Measurements from ENCODE around the gene PLK3.
"Not testable (repeated sequence)": the region's sequence is repeated elsewhere in the genome, so short reads cannot be mapped to it uniquely, and the experiment has no call there.

Gene PLK3

DNA sequence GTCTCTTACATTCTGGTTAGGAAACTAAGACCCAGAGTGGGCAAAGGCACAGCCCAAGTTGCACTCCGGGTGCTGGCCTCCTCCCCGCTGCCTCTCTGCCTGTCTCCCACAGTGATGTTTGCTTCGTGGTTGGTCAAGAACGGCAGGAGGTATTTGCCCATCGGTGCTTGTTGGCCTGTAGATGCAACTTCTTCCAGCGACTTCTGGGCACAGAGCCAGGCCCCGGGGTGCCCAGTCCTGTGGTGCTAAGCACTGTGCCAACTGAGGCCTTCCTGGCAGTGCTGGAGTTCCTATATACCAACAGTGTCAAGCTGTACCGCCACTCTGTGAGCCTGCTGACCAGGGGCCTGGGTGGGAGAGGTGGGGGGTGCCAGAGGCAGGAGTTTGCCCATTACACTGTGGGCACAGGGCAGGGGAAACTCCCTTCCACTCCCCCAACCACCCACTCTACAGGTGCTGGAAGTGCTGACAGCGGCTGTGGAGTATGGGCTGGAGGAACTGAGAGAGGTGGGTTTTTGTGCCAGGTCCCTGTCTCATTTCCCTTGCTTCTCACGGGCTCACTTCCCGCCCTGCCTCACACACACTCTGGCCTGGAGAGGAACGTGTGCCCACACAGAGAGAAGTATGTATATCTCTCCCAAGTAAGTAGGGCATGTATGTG is 10.1 kb downstream of the PLK3 start:
- peak; percentile 63 for DNase-seq

DNA sequence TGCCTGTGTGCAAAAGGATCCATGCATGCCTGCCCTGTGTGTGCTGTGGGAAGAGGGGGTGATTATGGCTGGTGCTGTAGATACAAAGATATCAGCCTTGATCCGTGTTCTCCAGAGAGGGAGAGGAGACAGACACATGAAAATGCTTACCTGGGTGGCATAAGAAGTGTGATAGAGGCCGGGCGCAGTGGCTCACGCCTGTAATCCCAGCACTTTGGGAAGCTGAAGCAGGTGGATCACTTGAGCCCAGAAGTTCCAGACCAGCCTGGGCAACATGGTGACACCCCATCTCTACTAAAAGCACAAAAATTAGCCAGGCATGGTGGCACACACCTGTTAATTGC is 10.6 kb downstream of the PLK3 start:
- not testable (repeated sequence) for DNase-seq

DNA sequence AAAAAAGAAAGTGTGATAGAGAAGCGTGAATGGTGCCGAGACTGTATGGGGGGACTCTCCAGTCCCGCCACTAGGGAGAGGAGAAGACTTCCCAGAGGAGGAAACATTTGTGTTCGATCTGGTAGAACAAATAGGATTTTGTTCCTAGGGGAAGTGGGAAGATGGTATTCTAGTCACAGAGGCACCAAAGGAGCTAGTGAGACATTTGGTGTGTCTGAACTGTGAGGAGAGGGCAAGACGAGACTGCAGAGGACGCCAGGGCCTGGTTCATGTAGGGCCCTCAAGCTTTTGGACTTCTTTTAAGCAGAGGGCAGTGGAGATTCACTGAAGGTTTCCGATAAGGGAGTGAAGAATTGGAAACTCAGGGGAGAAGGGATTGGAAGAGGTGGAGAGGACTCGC is 11.1 kb downstream of the PLK3 start:
- no peak for DNase-seq

DNA sequence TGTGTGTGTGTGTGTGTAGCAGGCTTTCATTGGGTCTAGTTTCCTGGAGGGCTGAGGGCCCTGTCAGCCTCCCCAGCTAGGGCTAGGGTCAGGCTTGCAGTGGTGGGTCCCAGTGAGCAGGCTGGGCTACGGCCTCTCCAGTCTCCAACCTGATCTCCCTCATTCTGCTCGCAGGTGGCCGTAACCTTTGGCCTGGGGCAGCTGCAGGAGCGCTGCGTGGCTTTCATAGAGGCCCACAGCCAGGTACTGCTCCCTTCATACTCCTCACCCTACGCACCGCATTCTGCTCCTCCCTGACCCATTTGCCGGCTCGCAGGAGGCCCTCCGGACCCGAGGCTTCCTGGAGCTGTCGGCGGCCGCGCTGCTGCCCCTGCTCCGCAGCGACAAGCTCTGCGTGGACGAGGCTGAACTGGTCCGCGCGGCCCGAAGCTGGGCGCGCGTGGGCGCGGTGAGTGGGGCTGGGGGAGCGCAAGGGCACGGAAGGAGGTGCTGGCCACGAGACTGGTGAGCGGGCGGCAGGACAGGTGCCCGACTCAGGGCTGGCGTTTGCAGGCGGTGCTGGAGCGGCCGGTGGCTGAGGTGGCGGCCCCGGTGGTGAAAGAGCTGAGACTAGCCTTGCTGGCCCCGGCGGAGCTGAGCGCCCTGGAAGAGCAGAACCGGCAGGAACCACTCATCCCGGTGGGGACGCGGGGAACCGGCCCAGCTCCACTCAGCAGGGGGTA is 12.8 kb downstream of the PLK3 start:
- no peak for DNase-seq

DNA sequence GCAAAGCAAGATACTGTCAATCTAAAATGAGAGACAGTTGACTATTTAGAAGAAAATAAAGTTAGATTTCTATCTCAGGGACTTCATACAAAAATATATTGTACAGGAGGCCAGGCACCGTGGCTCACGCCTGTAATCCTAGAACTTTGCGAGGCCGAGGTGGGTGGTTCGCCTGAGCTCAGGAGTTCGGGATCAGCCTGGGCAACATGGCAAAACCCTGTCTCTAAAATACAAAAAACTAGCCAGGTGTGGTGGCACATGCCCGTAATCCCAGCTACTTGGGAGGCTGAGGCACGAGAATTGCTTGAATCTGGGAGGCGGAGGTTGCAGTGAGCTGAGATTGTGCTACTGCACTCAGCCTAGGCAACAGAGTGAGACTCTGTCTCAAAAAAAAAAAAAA is 15.7 kb downstream of the PLK3 start:
- not testable (repeated sequence) for DNase-seq

DNA sequence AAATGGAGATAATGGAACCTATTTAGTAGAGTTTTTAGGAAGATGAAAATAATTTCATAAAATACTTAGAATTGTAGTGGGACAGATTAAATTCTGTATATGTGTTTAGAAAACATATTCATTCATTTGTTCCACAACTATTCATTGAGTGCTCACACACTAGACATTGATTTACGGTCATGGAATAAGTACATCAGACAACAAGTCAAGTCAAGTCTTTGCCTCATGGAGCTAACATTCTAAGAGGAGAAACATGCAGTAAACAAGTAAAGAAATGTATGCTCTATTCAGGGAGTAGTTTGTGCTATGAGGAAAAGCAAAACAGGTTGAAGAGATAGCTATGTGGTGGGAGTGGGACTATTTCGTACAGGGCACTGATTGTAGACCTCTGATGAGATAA is 17.1 kb downstream of the PLK3 start:
- no peak for DNase-seq

DNA sequence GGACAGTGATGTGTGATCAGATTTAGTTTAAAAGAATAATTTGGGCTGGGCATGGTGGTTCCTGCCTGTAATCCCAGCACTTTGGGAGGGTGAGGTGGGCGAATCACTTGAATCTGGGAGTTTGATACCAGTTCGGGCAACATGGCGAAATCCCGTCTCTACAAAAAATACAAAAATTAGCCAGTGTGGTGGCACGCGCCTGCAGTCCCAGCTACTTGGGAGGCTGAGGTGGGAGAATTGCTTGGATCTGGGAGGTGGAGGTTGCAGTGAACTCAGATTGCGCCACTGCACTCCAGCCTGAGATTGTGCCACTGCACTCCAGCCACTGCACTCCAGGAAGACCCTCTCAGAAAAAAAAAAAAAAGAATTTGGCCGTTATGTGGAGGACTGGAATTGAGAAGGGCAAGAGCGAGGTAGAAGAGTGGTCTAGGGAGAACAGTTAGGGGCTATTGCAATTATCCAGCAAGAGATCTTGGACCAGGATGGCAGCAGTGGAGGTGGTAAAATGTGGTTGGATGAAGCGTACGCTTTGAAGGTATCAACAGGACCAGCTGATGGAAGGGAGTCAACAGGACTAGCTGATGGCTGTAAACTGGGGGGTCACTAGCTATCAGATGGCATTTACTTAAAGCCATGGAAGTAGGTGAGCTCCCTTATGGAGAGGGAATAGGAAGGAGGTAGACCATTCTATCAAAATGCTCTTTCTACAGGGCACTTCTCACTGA is 17.8 kb downstream of the PLK3 start:
- DNase-seq: no peak

DNA sequence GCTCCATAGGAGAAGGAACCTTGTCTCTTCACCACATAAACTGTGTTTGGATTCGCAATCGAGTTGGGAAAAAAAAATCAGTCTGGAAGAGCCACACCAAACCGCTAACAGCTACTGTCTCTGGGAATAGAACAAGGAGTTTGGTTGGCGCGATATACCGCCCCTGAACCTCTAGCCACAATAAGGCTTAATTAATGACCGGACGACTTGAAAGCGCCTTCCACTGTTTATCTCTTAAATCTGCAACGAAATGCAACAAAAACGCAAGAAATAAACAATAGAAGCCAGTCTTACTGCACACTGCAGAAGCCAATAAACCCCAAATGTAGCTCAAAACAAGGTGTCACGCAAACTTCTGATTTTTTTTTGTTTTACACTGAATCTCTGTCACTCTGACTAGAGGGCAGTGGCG is 19.0 kb downstream of the PLK3 start:
- DNase-seq: no peak

DNA sequence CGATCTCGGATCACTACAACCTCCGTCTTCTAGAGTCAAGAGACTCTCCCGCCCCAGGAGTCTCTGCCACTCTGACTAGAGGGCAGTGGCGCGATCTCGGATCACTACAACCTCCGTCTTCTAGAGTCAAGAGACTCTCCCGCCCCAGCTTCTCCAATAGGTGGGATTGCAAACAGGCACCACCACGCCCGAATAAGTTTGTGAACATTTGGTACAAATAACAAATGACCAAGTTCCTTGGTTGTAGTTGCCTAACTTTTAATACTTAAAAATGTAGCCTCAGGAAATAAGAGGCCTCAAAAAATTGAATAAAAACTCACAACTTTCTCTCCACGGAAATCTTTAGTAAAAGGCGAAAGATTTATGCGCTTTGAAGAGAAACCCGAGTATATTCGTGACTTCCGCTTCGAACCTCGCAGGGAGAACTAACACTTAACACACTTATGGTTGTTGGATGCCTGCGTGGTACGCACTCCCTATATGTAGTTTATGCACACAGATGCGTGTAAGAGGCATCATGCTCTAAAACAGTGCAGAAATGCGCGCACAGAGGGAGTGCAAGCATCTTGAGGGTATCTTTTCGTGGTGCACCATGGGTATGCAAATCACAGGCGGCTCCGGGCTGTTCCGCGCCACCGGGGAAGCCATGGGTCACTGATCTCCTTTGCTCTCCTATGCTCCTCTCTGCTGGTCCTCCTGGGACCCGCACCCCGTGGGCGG is 19.6 kb downstream of the PLK3 start:
- DNase-seq: peak; percentile 97

DNA sequence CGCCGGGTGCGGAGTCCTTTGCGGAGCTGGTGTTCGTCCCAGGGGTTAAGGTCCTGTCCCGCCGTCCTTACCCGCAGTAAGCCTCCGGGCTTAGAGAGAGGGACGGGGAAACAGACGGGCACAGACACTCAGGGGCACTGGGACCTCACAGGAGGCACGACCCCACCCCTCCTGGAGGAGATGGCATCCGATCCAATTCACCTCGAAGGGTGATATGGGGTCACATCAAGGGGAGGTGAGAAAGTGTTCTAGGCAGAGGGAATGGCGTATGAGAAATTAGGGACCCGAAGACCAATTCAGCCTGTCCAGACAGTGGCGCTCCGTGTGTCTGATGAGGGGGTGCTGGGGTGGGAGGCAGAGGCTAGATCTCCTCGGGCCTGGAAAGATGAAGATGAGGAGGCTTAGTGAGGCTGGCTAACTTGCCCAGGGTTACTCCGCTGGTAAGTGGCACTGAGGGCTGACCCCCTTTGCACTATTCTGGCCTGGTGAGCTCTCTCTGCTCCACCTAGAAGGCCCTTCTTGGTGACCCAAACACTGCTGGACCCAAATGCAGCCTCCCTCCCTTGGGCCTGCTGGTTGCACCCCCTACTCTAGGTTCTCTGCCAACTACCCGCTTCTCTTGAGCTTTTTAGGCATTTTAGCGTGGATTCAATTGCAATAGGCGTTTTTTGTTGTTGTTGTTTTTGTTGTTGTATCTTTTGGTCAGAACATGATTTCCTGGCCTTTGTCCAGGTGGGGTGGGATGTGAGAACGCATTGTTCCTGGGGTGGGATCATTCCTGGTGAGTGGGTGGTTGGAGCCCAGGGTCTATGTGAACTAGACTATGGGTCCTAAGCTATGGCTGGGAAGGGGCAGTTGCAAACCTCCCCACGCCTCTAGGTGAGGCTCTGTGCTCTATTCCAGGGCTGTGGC is 20.4 kb downstream of the PLK3 start:
- DNase-seq: no peak

DNA sequence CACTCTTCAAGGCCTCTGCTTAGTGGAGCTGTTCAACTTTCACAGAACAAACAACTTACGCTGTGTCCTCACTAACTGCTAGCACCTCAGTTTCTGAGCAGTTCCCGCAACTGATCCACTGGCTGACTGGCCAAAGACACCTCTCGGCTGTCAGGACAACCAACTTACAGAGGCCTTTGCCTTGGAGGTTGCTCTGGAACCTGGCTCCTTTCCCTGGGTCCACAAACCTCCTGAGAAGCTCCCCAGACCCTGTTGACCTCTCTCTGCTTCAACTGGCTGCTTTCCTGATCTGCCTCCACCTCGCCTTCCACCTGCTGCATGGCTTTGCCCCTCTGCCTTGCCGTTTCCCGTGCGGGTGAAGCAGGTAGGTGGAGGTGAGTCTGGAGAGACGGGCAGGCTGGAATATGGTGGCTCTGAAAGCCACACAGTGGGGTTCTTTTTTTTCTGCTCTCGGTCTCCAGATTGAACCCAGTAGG is 21.1 kb downstream of the PLK3 start:
- DNase-seq: no peak

DNA sequence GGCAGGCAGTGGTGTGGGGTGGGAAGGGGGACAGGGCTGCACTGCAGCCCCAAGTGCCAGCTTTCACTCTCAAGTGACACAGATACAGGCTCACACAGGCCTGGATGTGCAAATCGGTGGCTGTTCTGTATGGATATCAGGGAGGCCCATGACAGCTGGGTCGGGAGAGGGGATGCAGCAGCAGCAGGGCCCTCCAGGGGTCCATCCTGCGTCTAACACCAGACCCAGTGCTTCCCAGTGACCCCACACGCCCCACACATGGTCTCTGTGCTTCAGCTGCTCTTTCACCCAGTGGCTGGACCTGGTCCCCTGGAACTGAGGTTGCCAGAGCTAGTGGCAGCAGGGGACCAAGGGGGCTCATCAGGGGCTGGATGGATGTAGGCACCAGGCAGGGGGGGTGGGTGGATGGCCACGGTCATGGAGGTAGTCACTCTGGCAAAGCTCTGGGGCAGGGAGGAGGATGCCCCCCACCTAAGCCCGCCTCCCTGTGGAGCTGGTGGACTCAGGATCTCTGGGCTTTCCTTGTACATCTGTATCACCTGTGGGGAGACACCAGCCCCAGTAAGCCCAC is 22.0 kb downstream of the PLK3 start:
- DNase-seq: no peak

DNA sequence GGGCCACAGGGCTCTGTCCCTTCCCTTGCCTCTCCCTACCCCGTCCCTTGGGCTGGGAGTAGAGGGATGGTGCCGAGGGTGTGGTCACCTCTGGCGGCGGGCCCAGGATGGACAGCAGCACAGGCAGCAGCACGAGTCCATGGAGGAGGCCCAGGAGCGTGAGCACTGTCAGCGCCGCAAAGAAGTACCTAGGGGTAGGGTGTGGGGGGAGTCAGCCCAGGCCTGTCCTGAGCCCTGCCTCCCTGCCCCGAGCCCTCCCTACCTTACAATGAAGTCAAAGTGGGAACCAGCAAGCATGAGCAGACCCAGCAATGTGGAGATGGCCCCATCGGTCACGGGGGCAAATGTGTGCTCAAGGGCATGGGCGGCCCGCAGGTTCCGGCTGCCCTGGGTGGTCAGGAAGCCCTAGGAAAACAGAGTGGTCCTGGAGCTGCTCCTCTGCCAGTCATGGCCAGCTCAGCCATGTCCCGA is 22.8 kb downstream of the PLK3 start:
- DNase-seq: no peak

DNA sequence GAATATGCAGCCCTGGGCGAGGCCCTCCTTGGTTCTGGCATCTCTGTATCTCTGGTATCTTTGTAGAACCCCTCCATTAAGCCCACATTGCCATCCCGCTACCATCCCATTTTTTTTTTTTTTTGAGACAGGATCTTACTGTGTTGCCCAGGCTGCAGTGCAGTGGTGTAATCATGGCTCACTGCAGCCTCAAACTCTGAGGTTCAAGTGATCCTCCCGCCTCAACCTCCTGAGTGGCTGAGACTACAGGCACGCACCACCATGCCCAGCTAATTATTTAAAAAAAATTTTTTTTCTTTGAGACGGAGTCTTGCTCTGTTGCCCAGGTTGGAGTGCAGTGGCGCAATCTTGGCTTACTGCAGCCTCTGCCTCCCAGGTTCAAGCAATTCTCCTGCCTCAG is 24.2 kb downstream of the PLK3 start:
- not testable (repeated sequence) for DNase-seq

DNA sequence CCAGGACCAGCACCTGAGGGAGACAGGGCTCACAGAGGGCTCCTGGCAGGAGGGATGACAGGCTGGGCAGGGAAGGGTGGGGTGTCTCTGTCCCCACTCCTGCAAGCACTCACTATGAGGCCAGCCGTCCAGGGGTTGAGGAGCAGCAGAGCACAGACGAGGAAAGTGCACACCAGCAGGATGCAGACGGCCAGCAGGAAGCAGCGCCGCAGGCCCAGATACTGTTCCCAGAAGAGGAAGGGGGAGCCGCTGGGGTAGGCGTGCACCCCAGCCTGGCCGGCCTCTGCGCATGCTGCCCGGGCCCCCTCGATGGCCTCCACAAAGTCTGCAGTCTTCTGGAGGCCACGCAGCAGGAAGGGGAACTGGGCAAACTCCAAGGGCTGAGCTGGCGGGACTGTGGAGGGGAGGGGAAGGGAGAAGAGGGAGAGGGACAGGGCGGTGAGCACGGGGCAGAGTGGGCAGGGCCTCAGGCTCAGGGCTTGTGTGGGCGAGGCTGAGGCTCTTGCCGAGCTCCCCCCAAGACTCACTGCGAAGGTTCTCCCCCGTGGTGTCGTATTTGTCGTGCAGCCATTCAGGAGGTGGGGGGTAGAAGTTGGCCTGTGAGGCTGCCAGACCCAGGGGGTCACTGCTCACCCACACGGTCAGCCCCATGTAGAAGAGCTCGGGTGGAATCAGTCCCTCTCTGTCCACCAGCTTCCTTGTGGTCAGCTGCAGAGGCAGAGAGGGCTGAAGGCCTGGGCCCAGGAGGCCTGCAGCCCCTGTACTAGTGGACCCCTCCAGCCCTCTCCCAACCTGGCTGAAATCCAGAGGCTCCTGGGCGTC is 26.4 kb downstream of the PLK3 start:
- peak; percentile 76 for DNase-seq

DNA sequence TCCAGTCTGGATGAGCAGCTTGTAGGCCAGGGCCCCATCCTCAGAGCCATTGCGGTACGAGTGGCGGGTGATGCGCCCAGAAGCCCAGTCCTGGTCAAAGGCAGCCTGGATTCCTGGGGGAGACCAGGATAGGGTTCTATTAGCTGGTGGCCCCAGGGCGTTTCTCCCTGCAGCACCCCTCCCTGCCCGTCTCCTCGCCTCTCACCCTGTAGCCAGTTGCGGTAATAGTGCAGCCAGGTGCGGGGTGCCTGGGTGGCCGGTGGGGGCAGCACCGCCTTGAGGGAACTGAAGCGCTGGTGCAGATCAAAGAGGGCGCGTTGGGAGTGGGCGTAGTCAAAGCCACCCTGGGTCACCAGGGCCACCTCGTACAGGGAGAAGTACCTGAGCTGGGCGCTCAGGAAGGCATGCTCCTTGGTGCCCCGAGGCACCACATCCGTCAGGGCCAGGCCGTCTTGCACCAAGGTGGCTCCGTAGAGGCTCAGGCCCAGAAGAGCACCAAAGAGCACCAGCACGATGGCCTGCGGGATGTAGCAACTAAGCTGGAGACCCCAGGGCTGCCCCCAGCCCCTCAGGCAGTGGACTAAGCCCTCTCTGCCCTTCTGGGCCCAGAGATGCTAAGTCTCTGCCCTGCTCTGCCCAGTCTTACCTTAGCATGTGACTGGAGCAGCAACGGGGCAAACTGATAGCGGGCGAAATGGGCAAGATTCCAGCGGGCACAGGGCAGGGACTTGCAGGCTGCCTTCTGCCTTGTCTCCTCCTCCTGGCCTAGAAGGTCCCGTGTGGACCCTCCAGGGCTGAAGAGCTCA is 27.2 kb downstream of the PLK3 start:
- DNase-seq: peak; percentile 81

DNA sequence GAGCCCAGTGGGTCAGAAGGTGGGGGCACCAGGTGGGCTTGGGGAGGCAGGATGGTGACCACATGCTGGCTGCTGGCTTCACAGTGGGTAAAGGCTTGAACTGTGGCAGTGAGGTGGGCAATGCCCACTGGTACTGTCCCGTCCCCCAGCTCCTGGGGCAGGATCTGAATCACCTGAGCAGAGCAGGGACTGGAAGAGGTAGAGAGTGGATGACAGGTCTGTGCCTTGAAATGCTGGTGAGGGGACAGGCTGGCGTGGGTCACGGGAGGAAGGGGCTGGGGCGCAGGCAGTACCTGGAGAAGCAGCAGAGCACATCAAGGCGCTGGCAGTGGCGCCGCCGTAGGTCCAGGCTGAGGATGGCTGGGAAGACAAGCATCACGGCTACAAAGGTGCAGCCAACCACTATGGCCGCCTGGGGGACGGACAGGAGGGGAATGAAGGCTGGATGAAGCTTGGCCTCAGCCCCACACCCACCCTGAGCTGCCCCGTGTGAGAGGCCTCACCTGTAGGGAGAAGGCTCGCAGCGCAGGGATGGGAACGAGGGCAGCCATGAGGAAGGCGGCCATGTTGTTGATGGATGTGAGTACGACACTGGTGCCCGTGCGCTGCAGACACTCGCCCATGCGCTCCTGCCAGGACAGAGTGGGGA is 27.9 kb downstream of the PLK3 start:
- no peak for DNase-seq

DNA sequence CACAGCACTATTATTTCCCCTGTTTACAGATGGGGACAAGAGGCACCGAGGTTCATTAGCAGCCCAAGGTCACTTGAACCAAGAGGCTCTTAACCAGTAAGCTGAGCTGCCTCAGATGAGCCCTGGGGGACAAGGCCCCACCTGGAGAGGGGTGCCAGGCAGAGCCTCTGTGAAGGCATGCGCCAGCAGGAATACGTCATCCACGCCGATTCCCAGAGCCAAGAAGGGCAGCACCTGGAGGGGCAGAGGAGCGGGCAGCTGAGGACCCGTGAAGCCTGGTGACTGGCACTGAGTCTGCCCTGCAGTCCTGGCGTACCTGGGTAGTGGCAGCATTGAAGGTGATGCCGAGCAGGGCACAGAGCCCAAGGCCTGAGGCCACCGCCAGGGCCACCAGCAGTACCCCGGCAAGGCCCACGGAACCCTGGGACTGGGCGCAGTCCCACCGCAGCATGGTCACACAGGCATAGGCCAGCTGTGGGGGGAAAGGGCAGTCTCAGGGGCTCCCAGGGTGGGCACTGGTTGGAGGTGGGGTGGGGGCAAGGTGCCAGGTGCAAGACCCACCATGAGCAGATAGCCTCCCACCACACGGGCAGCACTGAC is 28.8 kb downstream of the PLK3 start:
- no peak for DNase-seq
